Muscle of leg (tissue), 11 donors: ENCODE measurements around the gene P3R3URF. TPM values are rescaled to one million over a fixed set of nuclear protein-coding genes. Genes with fewer than 3 reads are reported as not detected.
A peak's percentile ranks its signal among the peaks of the same experiment; 100 is the strongest.

ENCODE experiments used
- DNase-seq: peaks from one replicate; pipeline ENCODE4 v3.0.0; 2013
- H3K27ac ChIP-seq: one replicate; pipeline ENCODE4 v1.5.1; 2013; ENCODE audit warnings: mild to moderate bottlenecking, low read length, control low read depth
- H3K27me3 ChIP-seq: one replicate; pipeline ENCODE4 v1.6.1; 2013; ENCODE audit warnings: low read length; ENCODE audit not compliant: control insufficient read depth, insufficient read depth
- H3K36me3 ChIP-seq: one replicate; pipeline ENCODE4 v1.6.1; 2013; ENCODE audit warnings: low read length; ENCODE audit not compliant: control insufficient read depth, insufficient read depth
- H3K4me1 ChIP-seq: one replicate; pipeline ENCODE4 v1.6.1; 2013; ENCODE audit warnings: low read length; ENCODE audit not compliant: control insufficient read depth, insufficient read depth
- H3K4me3 ChIP-seq: one replicate; pipeline ENCODE4 v1.5.1; 2013; ENCODE audit warnings: low read length, control low read depth
- H3K9me3 ChIP-seq: replicated peaks from 2 replicates; pipeline ENCODE4 v1.6.1; 2013; ENCODE audit warnings: low read depth, low read length; ENCODE audit not compliant: control insufficient read depth
- WGBS: methylation state at CpG from one replicate; pipeline ENCODE4 v1.1.5; 2013; ENCODE audit warnings: missing lambda C conversion rate; ENCODE audit not compliant: insufficient coverage; 5-methylcytosine and 5-hydroxymethylcytosine counted together
- polyA plus RNA-seq, 8 donors: library from polyadenylated mRNA; unstranded; fragments of 120-200 nt; gene quantifications; one replicate each; pipeline versions ENCODE4 v1.2.1 to v1.2.3, GENCODE V29; 2013; ENCODE audit warnings: inconsistent platforms in 1 of 8, low replicate concordance in 1 of 8; ENCODE audit not compliant: insufficient read length in 8 of 8, insufficient read depth in 1 of 8
- total RNA-seq: library from RNA; stranded (reverse); fragments of 120-200 nt; gene quantifications from one replicate; pipeline ENCODE4 v1.2.4, GENCODE V29; 2013

The P3R3URF gene
- total and polyA plus RNA-seq, 9 donors: not detected

DNA sequence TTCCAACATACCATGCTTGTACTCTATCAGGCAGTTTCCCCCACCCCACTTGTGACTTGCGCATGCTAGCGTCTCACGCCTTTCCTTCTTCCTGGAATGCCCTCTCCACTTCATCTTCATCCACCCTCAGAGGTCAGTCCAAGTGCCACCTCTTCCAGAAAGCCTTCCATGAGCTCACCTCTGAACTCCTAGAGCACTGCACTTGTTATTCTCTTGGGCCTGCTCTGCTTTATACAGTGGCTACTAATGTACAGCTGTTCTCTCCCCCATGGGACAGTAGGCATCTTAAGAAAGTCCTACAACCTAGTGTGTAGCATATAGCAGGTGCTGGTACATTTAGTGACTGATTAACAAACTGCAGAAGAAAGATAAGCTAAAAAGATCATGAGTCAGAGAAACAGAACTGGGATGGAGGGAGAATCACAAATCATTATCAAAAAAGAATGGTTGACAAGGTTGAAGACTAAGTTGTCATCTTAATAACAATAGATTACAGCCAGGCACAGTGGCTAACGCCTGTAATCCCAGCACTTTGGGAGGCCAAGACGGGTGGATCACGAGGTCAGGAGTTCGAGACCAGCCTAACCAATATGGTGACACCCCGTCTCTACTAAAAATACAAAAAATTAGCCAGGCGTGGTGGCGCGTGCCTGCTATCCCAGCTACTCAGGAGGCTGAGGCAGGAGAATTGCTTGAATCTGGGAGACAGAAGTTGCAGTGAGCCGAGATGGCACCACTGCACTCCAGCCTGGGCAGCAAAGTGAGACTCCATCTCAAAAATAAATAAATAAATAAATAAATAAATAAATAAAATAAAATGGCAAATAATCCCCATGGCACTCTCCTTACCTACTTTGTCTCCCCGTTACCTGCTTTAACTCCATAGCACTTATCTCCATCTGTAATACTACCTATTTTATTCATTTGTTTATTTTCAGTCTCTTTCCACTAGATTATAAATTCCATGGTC is 17.7 kb downstream of the P3R3URF start:
- Histone ChIP-seq H3K27ac (no peak overlapping the region), H3K4me3 (no peak overlapping the region), H3K9me3 (no peaks in the 10 kb centered on the region), H3K27me3 (no peaks in the 10 kb centered on the region), H3K4me1 (no peaks in the 10 kb centered on the region), H3K36me3 (no peaks in the 10 kb centered on the region)
- 97% methylated on average over 4 of the region's 13 CpGs for WGBS
- DNase-seq: no peak

DNA sequence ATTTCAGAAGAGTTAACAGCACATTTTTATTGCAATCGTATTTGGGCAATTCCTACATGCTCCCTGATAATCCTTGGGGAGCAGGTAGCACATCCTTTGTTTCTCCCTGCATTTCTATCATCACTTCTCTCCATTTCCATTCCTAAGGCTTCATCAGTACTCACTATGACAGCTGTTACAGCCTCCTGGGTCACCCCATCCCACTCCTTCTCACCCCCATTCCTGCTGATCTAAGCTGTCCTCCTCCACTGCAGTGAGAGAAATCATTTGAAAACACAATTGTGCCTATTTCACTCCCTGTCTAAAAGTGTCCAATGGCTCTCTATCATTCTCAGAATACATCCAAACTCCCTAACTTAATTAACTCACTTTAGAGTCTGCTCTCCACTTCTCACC is 18.4 kb downstream of the P3R3URF start:
- DNase-seq: no peak
- 54% methylated on average over 1 of the region's 1 CpG for WGBS

DNA sequence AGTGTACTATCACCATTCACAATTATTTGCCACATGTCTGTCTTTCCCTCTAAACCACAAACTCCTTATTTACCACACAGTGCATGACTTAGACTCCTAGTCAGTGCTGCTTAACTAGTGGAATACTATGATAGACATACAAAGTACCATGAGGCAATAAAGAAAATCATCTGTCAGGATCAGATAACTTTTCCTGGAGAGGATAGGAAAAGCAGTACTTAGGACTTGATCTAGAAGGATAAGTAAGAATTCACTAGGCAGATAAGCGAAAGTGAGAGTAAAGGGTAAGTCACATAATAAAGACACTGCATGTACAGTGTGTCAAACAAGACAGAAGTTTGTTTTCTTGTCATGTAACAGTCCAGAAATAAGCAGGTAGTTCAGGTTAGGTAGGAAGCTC is 22.6 kb downstream of the P3R3URF start:
- WGBS: no CpG with 5 or more reads among the region's 1 CpG
- no peak overlapping the region for H3K4me3 ChIP-seq
- H3K27ac ChIP-seq: no peak overlapping the region
- no peaks in the 10 kb centered on the region for H3K36me3 ChIP-seq
- H3K4me1 ChIP-seq: no peaks in the 10 kb centered on the region
- no peaks in the 10 kb centered on the region for H3K9me3 ChIP-seq
- no peak for DNase-seq
- H3K27me3 ChIP-seq: no peaks in the 10 kb centered on the region

More for the DNA sequence above, 18.4 kb downstream of the P3R3URF start:
- no peaks in the 10 kb centered on the region for H3K4me1 ChIP-seq
- no peaks in the 10 kb centered on the region for H3K27me3 ChIP-seq
- H3K9me3 ChIP-seq: no peaks in the 10 kb centered on the region
- H3K36me3 ChIP-seq: no peaks in the 10 kb centered on the region
- H3K27ac ChIP-seq: no peak overlapping the region
- no peak overlapping the region for H3K4me3 ChIP-seq

DNA sequence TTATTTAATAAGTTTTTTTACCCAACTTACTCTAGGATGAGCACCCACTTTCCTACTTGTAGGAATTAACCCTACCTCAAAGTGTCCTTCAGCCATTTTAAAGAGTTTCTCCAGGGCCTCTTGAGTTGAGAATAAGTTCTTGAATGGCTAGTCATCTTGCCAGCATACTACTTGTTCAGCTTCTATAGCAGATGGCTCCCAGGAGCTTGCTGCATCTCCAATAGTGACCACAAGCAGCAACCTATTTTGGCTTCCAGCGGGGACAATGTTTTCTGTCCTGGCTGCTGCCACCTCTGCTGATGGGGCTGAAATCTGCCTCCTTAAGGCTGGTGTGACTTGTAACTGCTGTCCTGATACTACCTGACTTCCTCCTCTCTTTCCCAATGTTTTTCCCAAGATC is 23.1 kb downstream of the P3R3URF start:
- Histone ChIP-seq H3K4me1 (no peaks in the 10 kb centered on the region), H3K9me3 (no peaks in the 10 kb centered on the region), H3K36me3 (no peaks in the 10 kb centered on the region), H3K27ac (no peak overlapping the region), H3K27me3 (no peaks in the 10 kb centered on the region), H3K4me3 (no peak overlapping the region)
- no peak for DNase-seq
- 92% methylated on average over 1 of the region's 1 CpG for WGBS

DNA sequence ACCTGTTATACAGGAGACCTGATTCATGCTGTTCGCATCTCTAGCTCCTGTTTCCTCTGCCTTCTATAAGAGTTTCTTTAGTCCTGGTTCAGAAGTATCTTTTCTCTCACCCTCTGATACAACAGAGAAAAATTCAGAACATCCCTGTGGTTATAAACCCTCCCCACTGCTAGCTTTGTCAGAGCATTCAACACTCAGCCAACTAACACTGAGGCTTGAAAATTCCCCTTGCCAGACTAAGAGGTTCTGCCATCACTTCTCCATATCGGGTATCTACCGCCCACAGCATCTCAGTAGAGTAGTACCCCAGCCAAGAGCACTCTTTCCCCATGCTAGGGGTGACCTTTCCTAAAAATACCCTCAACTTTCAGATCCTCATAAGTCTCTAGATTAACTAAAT is 24.3 kb downstream of the P3R3URF start:
- H3K36me3 ChIP-seq: no peaks in the 10 kb centered on the region
- H3K4me3 ChIP-seq: no peak overlapping the region
- no peaks in the 10 kb centered on the region for H3K27me3 ChIP-seq
- no peak for DNase-seq
- H3K9me3 ChIP-seq: no peaks in the 10 kb centered on the region
- no peak overlapping the region for H3K27ac ChIP-seq
- H3K4me1 ChIP-seq: no peaks in the 10 kb centered on the region
- WGBS: 86% methylated on average over 3 of the region's 3 CpGs

DNA sequence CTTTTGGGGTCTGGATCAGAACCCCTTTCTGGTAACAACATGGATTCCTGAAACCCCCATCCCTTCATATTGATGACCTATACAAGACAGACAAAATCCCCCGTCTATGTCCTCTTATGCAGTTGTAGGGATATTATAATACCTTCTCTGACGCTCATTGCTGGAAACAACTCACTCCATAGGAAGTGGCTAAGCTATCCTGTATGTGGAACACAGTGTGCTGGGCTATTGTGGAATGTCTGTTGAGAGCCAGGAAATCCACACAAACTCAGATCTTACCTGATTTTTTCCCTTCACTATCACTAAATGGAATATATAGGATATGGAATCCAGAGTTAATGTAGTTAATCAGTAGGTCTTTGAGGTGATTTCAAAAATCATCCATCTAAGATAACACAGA is 26.2 kb downstream of the P3R3URF start:
- H3K9me3 ChIP-seq: no peaks in the 10 kb centered on the region
- no peaks in the 10 kb centered on the region for H3K4me1 ChIP-seq
- DNase-seq: no peak
- H3K27ac ChIP-seq: no peak overlapping the region
- no peaks in the 10 kb centered on the region for H3K27me3 ChIP-seq
- WGBS: no CpG with 5 or more reads among the region's 2 CpGs
- H3K4me3 ChIP-seq: no peak overlapping the region
- H3K36me3 ChIP-seq: no peaks in the 10 kb centered on the region

DNA sequence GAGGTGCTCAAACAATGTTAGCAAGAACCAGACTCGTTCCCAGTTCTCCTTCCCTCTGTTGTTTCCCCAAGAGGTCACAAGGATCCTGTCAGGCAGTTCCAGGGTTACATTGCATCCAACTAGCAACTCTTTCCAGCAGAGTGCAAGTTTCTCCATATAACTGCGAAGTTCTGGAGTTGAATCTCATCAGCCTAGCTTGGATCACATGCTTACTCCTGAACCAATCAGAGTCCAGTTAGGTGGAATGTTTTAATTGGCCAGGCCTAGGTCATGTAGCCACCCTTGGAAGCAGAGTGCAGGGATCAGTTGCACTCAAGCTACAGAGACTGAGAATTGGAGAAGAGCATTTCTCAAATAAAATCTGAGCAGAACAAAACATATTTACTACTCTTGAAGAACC is 28.0 kb downstream of the P3R3URF start:
- 14% methylated on average over 1 of the region's 2 CpGs for WGBS
- no peak overlapping the region for H3K4me3 ChIP-seq
- H3K27ac ChIP-seq: no peak overlapping the region
- H3K9me3 ChIP-seq: no peaks in the 10 kb centered on the region
- H3K27me3 ChIP-seq: no peaks in the 10 kb centered on the region
- no peak for DNase-seq
- H3K4me1 ChIP-seq: no peaks in the 10 kb centered on the region
- H3K36me3 ChIP-seq: no peaks in the 10 kb centered on the region

DNA sequence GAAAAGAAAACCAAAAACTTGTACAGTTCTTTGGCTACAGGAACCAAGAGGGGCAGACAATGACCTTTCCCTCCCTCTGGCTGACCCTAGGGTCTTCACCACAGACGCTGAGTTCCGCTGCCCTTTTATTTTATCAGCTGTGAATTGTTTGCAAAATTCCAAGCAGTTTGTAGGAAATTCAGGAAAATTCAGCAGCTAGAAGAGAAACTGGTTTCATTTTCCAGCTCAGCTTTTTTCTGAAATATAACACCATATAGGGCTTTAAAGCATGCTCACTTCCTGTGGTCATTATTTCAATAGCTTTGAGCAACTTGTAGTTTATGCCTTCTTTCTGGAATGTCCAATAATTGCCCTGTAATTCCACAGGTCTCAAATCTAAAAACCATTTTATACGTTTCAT is 38.4 kb downstream of the P3R3URF start:
- Histone ChIP-seq H3K4me3 (no peak overlapping the region), H3K36me3 (no peaks in the 10 kb centered on the region), H3K9me3 (no peaks in the 10 kb centered on the region), H3K27ac (peak overlapping the region; percentile 81), H3K4me1 (peaks cover 25% of the 10 kb centered on the region), H3K27me3 (no peaks in the 10 kb centered on the region)
- peak; percentile 41 for DNase-seq
- no CpG with 5 or more reads among the region's 3 CpGs for WGBS

DNA sequence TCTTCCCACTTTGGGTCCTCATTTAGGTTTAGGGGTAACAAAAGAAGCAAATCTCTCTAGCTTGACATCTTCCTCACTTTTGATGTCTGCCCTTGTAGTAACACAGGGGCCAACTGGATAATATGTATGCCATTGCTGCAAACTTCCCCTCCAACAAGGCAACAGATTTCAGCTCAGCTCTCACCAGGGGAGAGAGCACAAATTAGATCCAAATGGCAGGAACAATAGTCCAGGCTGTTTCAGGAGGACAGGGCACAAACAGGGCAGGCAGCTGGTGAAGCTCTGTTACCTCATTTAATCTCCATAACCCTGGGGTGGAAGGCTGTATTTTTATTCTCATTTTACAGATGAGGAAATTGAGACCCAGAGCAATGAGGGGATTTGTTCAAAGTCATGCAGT is 39.6 kb downstream of the P3R3URF start:
- Histone ChIP-seq H3K27me3 (no peaks in the 10 kb centered on the region), H3K9me3 (no peaks in the 10 kb centered on the region), H3K4me1 (peaks cover 25% of the 10 kb centered on the region), H3K36me3 (no peaks in the 10 kb centered on the region), H3K4me3 (no peak overlapping the region), H3K27ac (no peak overlapping the region)
- no peak for DNase-seq

DNA sequence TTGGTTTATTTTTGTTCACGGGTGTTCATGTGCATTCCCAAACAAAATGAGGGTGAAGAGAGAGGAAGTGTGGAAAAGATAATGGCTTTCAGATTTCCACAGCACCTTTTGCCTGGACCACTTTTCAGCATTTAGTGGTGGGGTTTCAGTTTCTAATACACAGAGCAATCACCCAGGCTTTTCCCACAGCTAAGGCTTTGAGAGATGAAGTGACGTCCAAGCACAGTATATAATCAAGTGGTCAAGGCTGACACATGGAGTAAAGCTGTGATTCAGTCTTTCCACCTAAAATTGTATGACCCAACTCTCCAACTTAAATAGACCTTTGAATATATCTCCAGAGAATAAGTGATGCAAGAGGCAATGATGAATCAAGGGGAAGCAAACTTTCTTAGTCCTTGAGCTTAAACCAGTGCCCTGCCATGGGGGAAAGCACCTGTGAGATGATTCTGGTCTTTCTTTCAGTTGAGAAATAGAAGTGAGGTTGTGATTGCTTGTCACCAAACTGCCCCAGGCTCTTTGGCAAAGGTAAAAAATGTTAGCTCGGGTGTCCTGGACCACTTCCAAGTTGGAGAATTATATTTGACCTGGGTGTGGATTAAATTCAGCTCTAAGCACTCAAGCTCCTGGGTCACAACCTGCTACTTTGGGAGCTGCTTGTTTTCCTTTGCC is 41.5 kb downstream of the P3R3URF start:
- Histone ChIP-seq H3K4me3 (no peak overlapping the region), H3K27me3 (no peaks in the 10 kb centered on the region), H3K27ac (peak overlapping the region; percentile 98), H3K36me3 (no peaks in the 10 kb centered on the region), H3K4me1 (peaks cover 25% of the 10 kb centered on the region), H3K9me3 (no peaks in the 10 kb centered on the region)
- no peak for DNase-seq
- 50% methylated on average over 1 of the region's 3 CpGs for WGBS
